Measurements from ENCODE around the gene CMIP.
A peak's percentile ranks its signal among the peaks of the same experiment; 100 is the strongest.

CMIP gene

DNA sequence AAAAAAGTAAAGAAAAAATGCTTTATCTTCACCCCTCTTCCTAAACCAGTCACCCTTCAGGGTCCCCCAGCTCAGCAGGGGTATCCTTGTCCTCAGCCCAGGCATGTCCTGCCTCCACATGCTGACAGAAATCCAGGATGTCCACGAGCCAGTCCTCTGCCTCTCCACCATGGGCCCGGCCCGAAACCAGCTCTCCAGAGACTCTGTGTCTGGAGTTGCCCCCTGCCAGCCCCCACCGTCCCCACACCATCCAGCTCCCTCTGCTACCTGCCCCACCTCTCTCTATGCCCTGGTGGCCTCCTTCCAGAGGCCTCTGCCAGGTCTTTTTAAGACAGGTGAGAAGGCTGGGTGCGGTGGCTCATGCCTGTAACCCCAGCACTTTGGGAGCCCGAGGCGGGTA, 268.1 kb downstream of the CMIP start:
- DNase-seq (ENCODE audit: low read depth, low spot score): no peak

DNA sequence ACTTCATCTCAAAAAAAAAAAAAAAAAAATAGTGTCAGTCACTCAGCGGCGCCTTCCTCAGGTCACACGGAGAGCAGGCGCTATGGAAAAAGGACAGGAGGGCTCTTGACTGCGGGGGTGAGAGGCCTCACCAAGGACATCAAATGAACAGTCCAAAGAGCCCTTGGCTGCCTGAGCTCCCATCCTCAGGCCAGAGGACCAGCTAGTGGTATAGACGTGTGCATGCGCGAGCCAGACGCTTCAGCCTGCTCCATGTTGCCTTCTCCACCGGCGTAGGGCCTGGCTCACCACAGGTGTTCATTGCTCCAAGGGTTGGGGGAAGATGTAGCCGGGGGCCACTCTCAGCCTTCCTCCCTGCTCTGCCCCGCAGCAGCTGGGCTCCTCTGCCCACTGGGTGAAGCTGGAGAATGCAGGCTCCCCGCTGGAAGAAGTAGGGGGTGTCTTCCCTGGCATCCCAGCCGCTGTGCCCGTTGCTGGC, 268.7 kb downstream of the CMIP start:
- DNase-seq (ENCODE audit: low read depth, low spot score): no peak

DNA sequence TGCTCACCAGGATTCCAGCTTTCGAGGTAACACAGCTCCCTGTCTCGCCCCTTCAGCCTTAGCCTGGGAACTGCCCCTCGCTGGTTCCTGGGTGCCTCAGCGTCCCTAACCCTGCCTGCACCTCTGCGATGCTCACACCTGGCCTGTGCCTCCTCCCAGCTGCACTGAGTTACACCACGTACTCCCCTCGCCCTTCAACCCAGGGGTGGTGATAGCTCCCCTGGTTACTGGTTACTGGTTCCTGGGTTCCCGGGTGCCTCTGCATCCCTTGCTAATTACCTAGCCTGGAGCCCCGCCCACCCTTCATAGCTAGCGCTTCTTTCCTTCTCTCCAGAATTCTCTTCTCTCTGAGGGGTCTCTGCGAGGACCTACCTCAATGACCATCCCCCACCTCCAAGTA, 269.2 kb downstream of the CMIP start:
- DNase-seq (ENCODE audit: low read depth, low spot score): no peak

DNA sequence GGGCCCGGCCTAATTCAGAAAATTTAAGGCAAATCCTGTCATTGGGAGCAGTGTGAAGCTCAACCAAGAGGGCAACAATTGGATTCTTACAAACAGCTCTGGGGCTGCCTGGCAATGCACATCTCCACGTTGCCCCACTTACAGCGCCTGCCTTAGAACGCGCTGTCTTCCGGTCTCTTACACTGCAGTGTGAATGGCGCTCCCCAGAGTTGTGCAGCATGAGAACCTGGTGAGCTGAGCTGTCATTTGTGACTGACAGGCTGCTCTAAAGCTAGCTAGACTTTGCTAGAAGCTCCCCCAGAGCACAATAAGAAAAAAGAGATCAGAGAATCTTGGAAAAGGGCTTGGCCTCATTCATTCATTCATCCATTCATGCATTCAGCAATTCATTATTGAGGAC, 270.0 kb downstream of the CMIP start:
- DNase-seq (ENCODE audit: low read depth, low spot score): no peak

DNA sequence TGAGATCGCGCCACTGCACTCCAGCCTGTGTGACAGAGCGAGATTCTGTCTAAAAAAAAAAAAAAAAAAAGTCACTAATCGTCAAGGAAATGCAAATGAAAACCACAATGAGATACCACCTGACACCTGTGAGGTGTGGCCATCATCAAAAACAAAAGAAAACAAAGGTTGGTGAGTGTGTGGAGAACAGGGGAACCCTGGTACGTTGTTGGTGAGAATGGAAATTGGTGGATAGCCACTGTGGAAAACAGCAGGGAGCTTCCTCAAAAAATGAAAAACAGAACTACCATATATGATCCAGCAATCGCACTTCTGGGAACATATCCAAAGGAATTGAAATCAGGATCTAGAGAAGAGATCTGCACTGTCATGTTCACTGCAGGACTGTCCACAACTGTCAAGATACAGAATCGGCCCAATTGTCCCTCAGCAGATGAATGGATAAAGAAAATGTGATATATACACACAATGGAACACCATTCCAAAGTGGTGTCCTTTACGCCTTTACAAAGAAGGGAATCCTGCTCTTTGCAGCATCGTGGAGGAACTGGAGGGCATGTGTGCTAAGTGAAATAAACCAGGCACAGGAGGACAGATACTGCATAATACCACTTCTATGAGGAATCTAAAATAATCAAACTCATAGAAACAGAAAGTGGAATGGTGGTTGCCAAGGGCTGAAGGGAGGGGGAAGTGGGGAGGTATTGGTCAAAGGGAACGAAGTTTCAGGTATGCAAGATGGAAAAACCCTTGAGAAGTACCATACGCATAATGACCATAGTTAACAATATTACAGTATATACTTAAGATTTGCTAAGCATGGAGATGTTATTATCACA, 271.0 kb downstream of the CMIP start:
- DNase-seq (ENCODE audit: low read depth, low spot score): no peak

DNA sequence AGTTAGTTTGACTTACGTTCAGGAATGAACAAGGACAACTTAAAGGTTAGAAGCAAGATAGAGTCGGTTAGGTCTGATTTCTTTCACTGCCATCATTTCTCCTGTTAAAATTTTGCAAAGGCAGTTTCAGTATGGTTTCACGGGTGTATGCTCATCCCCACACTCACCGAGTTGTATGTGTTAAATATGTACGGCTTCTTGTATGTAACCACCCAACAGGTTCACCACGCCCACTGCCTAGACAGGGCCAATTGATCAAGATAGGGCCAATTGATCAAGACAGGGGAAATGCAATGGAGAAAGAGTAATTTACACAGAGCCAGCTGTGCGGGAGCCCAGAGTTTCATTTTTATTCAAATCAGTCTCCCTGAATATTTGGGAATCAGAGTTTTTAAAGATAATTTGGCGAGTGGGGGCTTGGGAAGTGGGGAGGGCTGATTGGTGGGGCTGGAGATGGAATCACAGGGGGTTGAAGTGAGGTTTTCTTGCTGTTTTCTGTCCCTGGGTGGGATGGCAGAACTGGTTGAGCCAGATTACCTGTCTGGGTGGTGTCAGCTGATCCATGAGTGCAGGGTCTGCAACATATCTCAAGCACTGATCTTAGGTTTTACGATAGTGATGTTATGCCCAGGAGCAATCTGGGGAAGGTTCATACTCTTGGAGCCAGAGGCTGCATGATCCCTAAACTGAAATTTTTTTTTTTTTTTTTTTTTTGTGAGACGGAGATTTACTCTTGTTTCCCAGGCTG, 272.0 kb downstream of the CMIP start:
- DNase-seq (ENCODE audit: low read depth, low spot score): no peak

DNA sequence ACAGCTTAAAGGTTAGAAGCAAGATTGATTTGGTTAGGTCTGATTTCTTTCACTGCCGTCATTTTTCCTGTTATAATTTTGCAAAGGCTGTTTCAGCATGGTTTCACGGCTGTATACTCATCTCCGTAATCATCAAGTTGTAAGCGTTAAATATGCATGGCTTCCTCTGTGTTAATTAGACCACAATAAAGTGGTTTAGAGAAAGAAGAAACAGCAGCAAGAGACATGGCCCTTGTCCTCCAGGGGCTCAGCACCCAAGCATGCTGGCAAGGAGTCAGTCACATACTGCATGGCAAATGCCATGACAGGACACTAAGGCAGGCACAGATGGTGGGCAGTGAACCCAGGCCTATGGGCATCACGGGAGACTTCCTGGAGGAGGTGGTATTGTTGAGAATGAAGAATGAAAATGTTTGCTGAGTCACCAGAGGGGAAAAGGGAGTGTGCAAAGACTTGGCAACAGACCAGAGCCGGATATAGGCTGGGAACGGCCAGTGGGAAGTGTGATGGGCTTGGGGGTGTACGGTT, 273.1 kb downstream of the CMIP start:
- no peak for DNase-seq (ENCODE audit: low read depth, low spot score)

DNA sequence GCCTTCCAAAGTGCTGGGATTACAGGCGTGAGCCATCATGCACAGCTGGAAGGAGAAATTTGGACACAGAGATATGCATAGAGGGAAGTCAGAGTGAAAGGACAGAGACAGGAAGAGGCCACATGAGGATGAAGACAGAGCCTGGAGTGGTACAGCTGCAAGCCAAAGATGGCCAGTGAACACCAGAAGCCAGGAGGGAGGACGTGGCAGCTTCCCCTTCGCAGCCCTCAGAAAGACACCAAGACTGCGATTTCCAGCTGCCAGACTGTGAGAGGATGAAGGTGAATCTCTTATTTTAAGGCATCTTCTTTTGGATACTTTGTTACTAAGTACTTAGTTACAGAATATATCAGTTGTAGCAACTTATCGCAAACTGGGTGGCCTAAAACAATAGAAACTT, 274.0 kb downstream of the CMIP start:
- no peak for DNase-seq (ENCODE audit: low read depth, low spot score)

DNA sequence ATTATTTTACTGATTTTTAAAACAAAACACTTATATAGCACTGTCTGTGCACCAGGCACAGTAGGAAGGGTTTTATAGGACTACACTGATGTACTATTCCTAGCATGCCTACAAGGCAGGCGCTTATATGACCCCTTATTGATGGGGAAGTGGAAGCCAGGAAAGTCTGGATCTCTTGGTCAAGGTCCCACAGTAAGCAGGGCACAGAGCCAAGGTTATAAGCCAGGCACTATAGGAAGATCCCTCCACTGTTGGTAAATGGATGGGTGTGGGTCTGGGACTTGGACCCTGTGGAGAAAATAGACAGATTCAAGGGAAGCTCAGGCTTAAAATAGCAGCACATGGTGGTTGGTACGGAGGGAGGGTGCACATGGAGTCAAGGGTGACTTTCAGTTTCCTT, 275.4 kb downstream of the CMIP start:
- DNase-seq (ENCODE audit: low read depth, low spot score): no peak

DNA sequence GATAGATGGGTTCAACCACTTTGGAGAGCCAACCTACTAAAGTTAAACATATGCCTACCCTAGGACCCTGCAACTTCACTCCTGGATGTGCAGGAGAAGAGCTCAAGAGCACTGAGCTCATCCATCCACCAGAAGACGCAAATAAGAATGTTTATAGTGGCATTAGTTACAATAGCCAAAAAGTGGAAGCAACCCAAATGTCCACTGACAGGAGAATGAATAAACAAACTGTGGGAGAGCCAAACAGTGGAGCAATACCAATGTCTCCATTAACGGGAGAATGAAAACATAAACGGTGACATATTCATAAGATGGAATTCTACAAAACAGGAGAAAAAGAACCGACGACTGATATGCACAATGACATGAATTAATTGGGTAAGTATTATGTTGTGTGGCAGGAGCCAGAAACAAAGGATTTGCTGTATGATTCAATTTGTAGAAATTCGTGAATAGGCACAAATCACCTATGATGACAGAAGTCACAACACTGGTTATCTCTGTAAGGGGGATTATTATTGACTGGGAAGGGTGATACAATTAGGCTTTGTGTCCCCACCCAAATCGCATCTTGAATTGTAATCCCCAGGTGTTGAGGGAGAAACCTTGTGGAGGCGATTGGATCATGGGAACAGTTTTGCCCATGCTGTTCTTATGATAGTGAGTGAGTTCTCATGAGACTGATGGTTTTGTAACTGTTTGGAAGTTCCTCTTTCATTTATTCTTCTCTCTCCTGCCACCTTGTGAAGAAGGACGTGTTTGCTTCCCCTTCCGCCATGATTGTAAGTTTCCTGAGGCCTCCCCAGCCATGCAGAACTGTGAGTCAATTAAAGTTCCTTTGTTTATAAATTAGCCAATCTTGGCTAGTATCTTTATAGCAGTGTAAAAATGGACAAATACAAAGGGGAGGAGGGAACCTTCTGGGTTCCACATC, 276.6 kb downstream of the CMIP start:
- DNase-seq (ENCODE audit: low read depth, low spot score): no peak

DNA sequence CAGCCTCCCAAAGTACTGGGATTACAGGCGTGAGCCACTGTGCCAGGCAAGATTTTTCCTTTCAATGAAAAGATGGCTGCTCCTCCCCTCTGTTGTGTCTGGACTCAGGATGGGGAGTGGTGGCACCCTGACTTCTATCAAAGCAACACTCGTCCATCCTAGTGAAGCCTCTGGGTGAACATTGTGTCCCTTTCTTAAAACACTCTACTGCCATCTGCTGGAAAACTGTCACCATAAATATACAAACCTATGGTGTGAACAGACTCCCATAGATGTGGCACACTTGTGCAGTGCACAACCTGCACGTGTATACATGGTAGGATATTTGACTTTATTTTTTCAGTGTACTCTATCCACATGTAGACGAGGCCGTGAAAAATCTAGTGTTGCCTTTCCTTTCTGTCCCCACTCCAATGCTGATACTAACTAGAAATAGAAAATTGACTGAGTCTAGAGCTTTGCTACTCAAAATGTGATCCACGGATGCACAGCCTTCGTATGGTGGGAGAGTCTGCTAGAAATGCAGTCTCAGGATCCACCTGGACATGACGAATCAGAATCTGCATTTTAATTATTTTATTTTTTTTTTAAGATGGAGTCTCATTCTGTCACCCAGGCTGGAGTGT, 278.6 kb downstream of the CMIP start:
- no peak for DNase-seq (ENCODE audit: low read depth, low spot score)

DNA sequence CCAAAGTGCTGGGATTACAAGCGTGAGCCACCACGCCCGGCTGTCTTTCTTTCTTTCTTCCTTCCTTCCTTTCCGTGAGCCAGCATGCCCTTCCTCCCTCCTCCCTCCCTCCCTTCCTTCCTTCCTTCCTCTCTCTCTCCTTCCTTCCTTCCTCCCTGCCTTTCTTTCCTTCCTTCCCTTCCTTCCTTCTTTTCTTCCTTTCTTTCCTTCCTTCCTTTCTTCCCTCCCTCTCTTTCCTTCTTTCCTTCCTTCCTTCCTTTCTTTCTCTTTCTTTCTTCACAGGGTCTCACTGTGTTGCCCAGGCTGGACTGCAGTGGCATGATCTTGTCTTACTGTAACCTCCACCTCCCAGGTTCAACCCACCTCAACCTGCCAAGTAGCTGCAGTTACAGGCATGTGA, 283.8 kb downstream of the CMIP start:
- DNase-seq (ENCODE audit: low read depth, low spot score): no peak

DNA sequence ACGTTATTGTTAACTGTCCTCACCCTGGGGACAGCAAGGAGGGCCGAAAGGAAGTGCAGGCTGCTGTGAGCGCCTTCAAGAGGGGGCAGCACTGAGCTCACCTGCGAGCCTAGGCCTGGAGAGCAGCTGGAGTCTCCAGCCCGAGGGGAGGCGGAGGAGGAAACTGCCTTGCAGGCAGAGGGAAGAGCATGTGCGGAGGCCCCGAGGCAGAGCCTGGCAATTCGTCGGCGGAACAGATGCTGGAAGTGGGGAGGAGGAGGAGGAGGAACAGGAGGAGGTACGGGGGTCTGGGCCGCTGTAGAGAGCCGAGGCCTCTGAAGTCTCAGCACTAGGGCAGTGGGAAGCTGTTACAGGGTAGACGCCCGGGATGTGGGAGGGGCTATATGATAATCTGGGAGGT, 284.8 kb downstream of the CMIP start:
- no peak for DNase-seq (ENCODE audit: low read depth, low spot score)

DNA sequence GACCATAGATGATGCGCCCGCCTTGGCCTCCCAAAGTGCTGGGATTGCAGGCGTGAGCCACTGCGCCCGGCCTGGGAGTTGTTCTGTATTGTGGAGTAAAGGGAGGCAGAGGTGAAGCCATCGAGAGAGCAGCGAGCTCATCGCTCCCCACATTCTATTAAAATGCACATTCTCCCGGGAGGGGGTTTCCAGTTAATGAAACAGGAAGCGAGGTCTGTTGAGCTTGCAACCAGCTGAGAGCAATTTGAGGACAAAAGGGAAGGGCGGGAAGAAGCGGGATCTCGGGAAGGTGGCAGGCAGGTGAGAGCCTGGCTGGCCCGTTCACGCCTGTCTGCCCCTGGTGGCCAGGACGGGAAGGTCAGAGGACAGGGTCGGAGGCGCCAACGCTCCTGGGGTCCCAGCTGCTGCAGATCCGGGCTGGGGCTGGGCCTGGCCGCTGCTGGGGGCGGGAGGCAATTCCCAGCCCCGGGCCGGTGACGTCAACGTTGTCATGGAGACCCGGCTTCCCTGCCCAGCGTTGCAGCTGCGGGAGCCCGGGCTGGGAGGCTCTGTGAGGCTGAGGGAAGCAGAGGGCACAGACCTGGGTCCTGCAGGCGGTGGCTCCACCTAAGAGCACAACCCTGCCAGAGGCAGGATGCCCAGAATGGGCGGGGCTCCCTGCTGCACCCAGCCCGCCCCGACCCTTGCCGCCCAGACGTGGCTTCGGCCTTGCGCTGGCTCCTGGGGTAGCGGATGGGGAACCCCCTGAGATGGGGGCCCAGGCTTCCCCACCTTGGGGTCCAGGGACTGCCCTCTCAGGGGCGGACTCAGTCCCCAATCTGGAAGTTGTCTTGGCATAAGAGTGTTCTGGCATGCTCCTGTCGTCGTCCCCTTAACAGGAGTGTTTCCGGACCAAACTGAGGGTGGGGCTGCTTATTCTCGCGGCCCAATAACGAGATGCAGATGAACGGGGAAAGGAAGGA, 285.8 kb downstream of the CMIP start:
- peak; percentile 99 for DNase-seq (ENCODE audit: low read depth, low spot score)

DNA sequence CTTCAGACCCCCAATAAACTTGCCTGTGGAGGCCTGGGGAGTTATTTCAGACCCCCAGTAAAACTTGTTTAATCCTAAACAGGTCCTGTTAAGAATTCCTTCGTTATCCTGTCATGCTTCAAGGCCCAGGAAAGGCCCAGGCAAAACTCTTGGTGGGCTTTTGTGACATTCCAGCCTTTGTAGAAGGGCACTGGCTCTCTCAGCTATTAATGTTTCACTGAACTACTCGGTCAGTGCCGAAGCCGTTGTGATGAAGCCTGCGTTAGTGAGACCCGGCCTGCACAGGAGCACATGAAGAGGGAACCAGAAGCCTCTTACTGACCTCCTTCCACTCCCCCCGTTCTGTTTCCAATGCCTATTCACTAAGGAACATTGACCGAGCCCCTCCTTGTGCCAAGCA, 287.0 kb downstream of the CMIP start:
- DNase-seq (ENCODE audit: low read depth, low spot score): no peak

DNA sequence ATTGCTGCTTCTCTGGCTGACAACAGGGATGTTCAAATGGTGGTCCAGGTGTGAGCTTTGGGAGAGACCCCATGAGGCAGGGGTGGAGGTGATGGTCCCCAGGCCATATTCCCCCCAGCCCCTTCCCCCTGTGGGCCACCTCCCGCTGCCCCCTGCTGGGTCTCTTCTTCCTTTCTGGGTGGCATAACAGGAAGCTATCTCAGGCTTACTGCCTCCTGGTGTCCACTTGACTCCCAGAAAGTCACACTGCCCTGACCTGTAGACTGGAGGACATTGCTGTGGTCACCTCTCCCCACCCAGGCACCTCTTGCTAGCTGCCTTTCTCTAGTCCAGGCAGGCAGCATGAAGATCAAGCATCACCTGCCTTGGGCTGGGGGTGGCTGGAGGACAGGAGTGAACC, 288.1 kb downstream of the CMIP start:
- DNase-seq (ENCODE audit: low read depth, low spot score): no peak

DNA sequence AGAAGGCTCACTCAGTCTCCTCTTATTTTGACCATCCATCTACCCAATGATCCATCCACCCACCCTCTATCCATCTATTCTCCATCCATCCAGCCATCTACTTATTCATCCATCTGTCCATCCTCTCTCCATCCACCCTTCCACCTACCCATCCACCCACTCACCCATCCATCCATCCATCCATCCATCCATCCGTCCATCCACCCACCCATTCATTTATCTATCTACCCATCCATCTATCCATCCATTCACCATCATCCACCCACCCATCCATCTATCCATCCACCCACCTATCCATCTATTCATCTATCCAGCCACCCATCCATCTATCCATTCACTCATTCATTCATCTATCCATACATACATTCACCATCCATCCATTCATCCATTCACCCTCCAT, 288.7 kb downstream of the CMIP start:
- no peak for DNase-seq (ENCODE audit: low read depth, low spot score)

DNA sequence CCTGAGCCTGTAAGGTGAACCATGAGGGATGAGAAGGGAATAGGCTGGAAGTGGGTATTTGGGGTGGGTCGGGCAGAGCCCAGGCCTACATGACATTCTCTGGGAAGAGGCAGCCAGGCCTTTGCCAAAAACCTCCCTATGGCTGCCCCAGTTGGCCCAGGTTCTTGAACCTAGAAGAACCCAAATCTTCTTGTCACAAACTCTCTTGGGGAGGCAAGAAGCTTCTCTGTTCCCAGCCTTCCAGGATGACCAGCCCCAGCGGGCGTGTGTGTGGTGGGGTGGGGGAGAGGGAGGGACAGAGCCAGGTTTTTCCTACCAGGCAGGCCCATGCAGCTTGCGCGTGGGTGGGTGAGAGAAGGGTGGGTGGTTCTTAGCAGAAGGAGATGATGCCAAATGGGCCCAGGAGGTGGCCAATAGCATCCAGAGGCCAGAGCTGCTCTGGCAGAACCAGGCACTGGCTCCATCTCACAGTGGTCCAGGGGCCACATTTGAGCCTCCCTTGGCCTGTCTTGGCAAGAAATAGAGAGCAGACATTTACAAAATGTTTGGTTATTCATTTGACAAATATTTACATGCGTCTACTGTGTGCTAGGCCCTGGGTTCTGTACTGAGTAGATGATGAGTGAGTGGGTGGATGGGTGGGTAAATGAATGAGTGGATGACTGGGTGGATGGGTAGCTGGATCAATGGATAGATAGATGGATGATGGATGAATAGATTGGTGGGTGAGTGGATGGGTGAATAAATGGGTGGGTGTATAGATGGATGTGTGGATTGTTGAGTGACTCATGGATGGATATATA, 290.2 kb downstream of the CMIP start:
- DNase-seq (ENCODE audit: low read depth, low spot score): no peak

DNA sequence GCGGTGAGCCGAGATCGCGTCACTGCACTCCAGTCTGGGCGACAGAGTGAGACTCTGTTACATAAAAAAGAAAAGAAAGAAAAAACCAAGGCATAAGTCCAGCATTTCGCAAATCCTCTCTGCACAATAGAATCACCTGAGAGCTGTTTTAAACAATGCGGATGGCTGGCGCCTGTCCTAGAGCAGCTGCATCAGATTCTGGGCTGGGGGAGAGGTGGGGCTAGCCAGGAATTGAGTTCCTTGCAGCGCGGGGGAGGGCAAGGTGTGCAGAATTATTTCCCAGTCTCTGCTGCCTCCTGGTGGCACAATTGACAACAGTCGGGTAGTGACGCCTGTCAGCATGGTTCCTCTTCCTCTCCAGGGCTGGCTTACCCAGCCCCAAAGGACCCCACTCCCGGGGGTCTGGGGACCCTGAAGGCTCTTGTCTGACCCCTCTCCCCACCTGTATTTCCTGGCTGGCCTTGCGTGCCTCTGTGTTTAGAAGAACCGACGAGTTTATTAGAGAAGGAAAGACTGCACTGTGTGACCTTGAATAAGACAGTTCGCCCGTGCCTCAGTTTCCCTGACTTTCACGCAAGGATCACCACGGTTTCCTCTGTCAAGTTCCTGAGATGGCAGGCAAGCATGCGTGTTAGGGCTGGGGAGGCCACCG, 293.4 kb downstream of the CMIP start:
- no peak for DNase-seq (ENCODE audit: low read depth, low spot score)
